Naive thymus-derived CD8-positive, alpha-beta T cell (primary cell): ENCODE results near the gene PRKG1. TPM values are rescaled to one million over a fixed set of nuclear protein-coding genes. Genes with fewer than 3 reads are reported as not detected.
A peak's percentile ranks its signal among the peaks of the same experiment; 100 is the strongest.

Experiments used
- ATAC-seq, 2 donors: fragments of 150-1000 bp; cut with Tn5 transposase in 1 of 2; sonication (Bioruptor Pico), chemical (Tn5 transposase) in 1 of 2; 1 replicate in 1 of 2; 2 replicates in 1 of 2; pipeline ENCODE4 v1.10.0; 2021; ENCODE audit warnings: mild to moderate bottlenecking in 2 of 2, moderate library complexity in 2 of 2
- POLR2A ChIA-PET: fragments of 350-600 bp; sonication (Branson Sonifier 250); formaldehyde crosslinking; loops from one replicate; lab custom pipeline; 2021; ENCODE audit warnings: antibody characterized with exemption; lab: Charles Lee
- DNase-seq, 10 donors: peaks; one replicate each; pipeline versions ENCODE4 v3.0.0 to v3.0.0-alpha.2; 2020 to 2022
- H3K27ac Mint-ChIP-seq, 10 donors: one replicate each; pipeline ENCODE4 v1.8.0; 2020 to 2022; ENCODE audit warnings: mild to moderate bottlenecking in 10 of 10, mixed read lengths in 10 of 10, moderate library complexity in 4 of 10, inconsistent platforms in 1 of 10
- H3K27me3 Mint-ChIP-seq, 5 donors: one replicate each; pipeline ENCODE4 v1.8.0; 2021 to 2022; ENCODE audit warnings: mixed read lengths in 5 of 5
- H3K36me3 Mint-ChIP-seq, 3 donors: one replicate each; pipeline ENCODE4 v1.8.0; 2020 to 2022; ENCODE audit warnings: mixed read lengths in 3 of 3, mild to moderate bottlenecking in 2 of 3, inconsistent platforms in 1 of 3
- H3K4me1 Mint-ChIP-seq, 4 donors: one replicate each; pipeline ENCODE4 v1.8.0; 2021 to 2022; ENCODE audit warnings: mixed read lengths in 4 of 4
- H3K4me3 Mint-ChIP-seq, 10 donors: one replicate each; pipeline ENCODE4 v1.8.0; 2020 to 2022; ENCODE audit warnings: mild to moderate bottlenecking in 10 of 10, mixed read lengths in 10 of 10, moderate library complexity in 6 of 10, inconsistent platforms in 1 of 10
- H3K9me3 Mint-ChIP-seq, 9 donors: one replicate each; pipeline ENCODE4 v1.8.0; 2020 to 2022; ENCODE audit warnings: mixed read lengths in 9 of 9, mild to moderate bottlenecking in 3 of 9, inconsistent platforms in 1 of 9, moderate library complexity in 1 of 9
- polyA plus RNA-seq, 3 donors: library from polyadenylated mRNA; unstranded; fragments of 300-500 nt; fragmentation: Illumina TruSeq; gene quantifications; one replicate each; pipeline ENCODE4 v1.2.3, GENCODE V29; 2021
- total RNA-seq, 8 experiments: library from RNA in 2 of 8; stranded (reverse) in 2 of 8; gene quantifications; one replicate each; pipeline ENCODE4 v1.2.3 and lab custom pipeline; 2021 to 2026

Gene PRKG1
- total and polyA plus RNA-seq, 5 experiments from 2014 or later = not detected

DNA sequence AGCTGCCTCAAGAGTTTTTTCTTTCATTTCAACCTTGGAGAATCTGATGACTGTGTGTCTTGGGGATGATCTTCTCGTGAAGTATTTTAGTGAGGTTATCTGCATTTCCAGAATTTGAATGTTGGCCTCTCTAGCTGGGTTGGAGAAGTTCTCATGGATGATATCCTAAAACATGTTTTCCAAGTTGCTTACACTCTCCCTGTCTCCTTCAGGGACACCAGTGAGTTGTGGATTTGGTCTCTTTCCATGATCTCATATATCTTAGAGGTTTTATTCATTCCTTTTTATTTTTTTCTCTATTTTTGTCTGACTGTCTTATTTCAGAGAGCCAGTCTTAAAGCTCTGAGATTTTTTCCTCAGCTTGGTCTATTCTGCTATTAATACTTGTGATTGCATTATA, 907.4 kb downstream of the PRKG1 start:
- no peak for ATAC-seq
- Mint-ChIP-seq H3K4me3 (no peak overlapping the region), H3K27ac (no peak overlapping the region), H3K27me3 (peaks cover 0 to 15% (median 2%) of the 10 kb centered on the region in 5 donors), H3K9me3 (peaks cover 0 to 20% (median 9%) of the 10 kb centered on the region in 9 donors), H3K4me1 (no peaks in the 10 kb centered on the region), H3K36me3 (peaks cover 0 to 4% (median 0%) of the 10 kb centered on the region in 3 donors)
- DNase-seq = no peak
- POLR2A ChIA-PET = no interaction called here

DNA sequence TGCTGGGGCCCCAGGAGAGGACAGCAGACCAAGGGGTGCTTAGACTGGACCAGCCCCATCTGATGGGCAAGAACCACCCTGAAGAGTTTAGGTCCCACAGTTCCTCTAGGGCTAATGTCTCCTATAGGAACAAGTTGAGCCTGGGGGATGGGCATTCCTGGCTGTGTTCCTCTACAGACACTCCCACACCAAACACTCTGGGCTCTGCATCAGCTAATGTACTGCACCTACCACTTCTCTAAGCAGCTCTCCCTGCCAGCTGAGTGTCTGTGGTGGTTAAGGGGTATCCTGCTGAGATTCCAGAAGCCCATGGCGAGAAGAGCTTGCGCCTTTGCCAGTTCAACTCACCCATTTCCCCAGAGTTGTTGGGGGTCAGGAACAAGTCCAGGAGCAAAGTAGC, 909.2 kb downstream of the PRKG1 start:
- POLR2A ChIA-PET = no interaction called here
- ATAC-seq = no peak
- peaks cover 0 to 4% (median 0%) of the 10 kb centered on the region in 3 donors for H3K36me3 Mint-ChIP-seq
- H3K4me1 Mint-ChIP-seq = no peaks in the 10 kb centered on the region
- no peak overlapping the region for H3K4me3 Mint-ChIP-seq
- H3K9me3 Mint-ChIP-seq = peaks cover 0 to 20% (median 8%) of the 10 kb centered on the region in 9 donors
- H3K27ac Mint-ChIP-seq = no peak overlapping the region
- peaks cover 0 to 15% (median 2%) of the 10 kb centered on the region in 5 donors for H3K27me3 Mint-ChIP-seq
- no peak for DNase-seq

GRCh38 chr10:51985336-51985735, 911.0 kb downstream of the PRKG1 start:
- H3K36me3 Mint-ChIP-seq = peaks cover 0 to 4% (median 0%) of the 10 kb centered on the region in 3 donors
- POLR2A ChIA-PET = no interaction called here
- ATAC-seq = no peak

DNA sequence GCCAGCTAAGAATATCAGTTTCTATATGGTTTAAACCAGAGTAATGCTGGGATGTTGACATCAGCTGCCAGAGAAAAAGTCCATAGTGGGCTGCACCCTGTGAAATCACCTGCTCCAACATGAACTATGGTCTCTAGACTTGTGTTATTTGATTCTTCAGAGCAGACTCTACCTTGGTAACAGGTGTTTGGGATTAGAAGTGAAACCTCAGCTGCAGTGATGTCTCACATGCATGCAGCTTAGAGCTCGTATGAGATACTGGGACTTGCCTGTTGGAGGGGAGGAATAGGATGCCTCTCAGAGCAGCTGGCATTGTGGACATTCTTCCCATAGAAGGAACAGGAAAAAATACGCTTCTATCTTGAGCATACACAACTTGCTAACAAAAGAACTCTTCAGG, 912.2 kb downstream of the PRKG1 start:
- H3K36me3 Mint-ChIP-seq = peaks cover 0 to 3% (median 0%) of the 10 kb centered on the region in 3 donors
- POLR2A ChIA-PET = no interaction called here
- no peak overlapping the region for H3K27ac Mint-ChIP-seq
- no peak for ATAC-seq
- no peak for DNase-seq
- H3K4me3 Mint-ChIP-seq = no peak overlapping the region
- H3K27me3 Mint-ChIP-seq = peaks cover 0 to 15% (median 0%) of the 10 kb centered on the region in 5 donors
- H3K9me3 Mint-ChIP-seq = peaks cover 0 to 7% (median 4%) of the 10 kb centered on the region in 9 donors
- H3K4me1 Mint-ChIP-seq = no peaks in the 10 kb centered on the region

More at GRCh38 chr10:51985336-51985735, 911.0 kb downstream of the PRKG1 start:
- no peaks in the 10 kb centered on the region for H3K4me1 Mint-ChIP-seq
- H3K4me3 Mint-ChIP-seq = no peak overlapping the region
- peaks cover 0 to 18% (median 7%) of the 10 kb centered on the region in 9 donors for H3K9me3 Mint-ChIP-seq
- H3K27ac Mint-ChIP-seq = no peak overlapping the region
- no peak for DNase-seq
- H3K27me3 Mint-ChIP-seq = peaks cover 0 to 15% (median 0%) of the 10 kb centered on the region in 5 donors

- H3K27ac Mint-ChIP-seq = no peak overlapping the region
- H3K27me3 Mint-ChIP-seq = peaks cover 0 to 4% (median 0%) of the 10 kb centered on the region in 5 donors
- DNase-seq (no peak), ATAC-seq (no peak)
- peaks cover 0 to 4% (median 0%) of the 10 kb centered on the region in 9 donors for H3K9me3 Mint-ChIP-seq
- H3K36me3 Mint-ChIP-seq = no peaks in the 10 kb centered on the region
- H3K4me1 Mint-ChIP-seq = no peaks in the 10 kb centered on the region
- POLR2A ChIA-PET = no interaction called here
- no peak overlapping the region for H3K4me3 Mint-ChIP-seq
These were observed 919.2 kb downstream of the PRKG1 start for GRCh38 chr10:51993475-51993874.

GRCh38 chr10:51999096-51999495, 924.8 kb downstream of the PRKG1 start:
- no peaks in the 10 kb centered on the region for H3K36me3 Mint-ChIP-seq
- H3K4me3 Mint-ChIP-seq = no peak overlapping the region
- peaks cover 0 to 13% (median 3%) of the 10 kb centered on the region in 5 donors for H3K27me3 Mint-ChIP-seq
- H3K4me1 Mint-ChIP-seq = no peaks in the 10 kb centered on the region
- POLR2A ChIA-PET = no interaction called here
- ATAC-seq (no peak), DNase-seq (no peak)
- H3K27ac Mint-ChIP-seq = no peak overlapping the region
- no peaks in the 10 kb centered on the region for H3K9me3 Mint-ChIP-seq

DNA sequence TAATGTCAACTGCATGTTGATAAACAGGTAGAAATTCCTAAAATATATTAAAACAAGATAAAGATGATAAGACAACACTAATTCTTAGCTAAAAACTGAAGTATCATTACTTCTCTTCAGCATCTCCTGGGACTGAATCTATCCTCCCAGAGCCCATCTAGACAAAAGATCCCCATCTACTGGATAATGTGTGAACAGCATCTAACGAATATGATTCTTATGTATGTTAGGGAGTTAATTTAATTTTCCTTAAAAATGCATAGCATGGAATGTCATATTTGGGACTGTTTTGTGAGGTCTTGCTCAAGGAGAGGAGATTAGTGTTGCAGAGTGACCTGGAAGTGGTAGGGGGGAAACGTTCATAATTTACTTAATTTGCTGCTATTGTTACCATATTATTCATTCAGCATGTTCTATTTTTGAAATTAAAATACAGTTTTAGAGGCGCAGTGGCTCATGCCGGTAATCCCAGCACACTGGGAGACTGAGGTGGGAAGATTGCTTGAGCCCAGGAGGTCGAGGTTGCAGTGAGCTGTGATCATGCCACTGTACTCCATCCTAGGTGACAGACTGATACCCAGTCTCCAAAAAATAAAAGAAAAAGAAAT, 930.2 kb downstream of the PRKG1 start:
- no peaks in the 10 kb centered on the region for H3K4me1 Mint-ChIP-seq
- POLR2A ChIA-PET = no interaction called here

GRCh38 chr10:52007091-52007490, 932.8 kb downstream of the PRKG1 start:
- ATAC-seq = no peak
- POLR2A ChIA-PET = no interaction called here
- no peak overlapping the region for H3K27ac Mint-ChIP-seq
- peaks cover 0 to 21% (median 0%) of the 10 kb centered on the region in 5 donors for H3K27me3 Mint-ChIP-seq
- H3K36me3 Mint-ChIP-seq = peaks cover 0 to 2% (median 0%) of the 10 kb centered on the region in 3 donors
- no peak for DNase-seq
- H3K4me1 Mint-ChIP-seq = no peaks in the 10 kb centered on the region
- H3K9me3 Mint-ChIP-seq = peaks cover 0 to 33% (median 5%) of the 10 kb centered on the region in 9 donors
- H3K4me3 Mint-ChIP-seq = no peak overlapping the region

More for the DNA sequence above, 930.2 kb downstream of the PRKG1 start:
- peaks cover 0 to 14% (median 0%) of the 10 kb centered on the region in 5 donors for H3K27me3 Mint-ChIP-seq
- peaks cover 0 to 21% (median 3%) of the 10 kb centered on the region in 9 donors for H3K9me3 Mint-ChIP-seq
- H3K36me3 Mint-ChIP-seq = peaks cover 0 to 2% (median 0%) of the 10 kb centered on the region in 3 donors
- no peak overlapping the region for H3K27ac Mint-ChIP-seq
- DNase-seq (peak in 1 of 10 donors; percentile 4), ATAC-seq (no peak)
- H3K4me3 Mint-ChIP-seq = no peak overlapping the region

DNA sequence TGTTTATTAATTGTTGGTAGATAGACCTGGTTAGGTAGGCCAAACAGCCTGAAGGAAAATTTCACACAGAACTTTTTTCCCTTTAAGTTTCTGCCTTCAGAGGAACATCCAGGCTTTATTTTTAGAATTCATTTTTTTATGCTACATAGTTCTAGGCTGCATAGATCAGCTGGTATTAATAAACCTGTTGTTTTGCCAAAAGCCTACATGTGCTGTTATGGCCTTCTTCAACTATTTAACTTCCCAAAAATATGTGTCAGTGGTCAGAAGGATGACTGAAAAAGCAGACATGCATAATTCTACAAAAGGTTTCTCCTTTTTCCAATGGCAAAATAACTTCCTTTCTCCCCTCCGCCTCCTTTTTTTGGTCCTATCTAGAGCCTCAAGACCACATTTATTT, 936.8 kb downstream of the PRKG1 start:
- no peak overlapping the region for H3K4me3 Mint-ChIP-seq

DNA sequence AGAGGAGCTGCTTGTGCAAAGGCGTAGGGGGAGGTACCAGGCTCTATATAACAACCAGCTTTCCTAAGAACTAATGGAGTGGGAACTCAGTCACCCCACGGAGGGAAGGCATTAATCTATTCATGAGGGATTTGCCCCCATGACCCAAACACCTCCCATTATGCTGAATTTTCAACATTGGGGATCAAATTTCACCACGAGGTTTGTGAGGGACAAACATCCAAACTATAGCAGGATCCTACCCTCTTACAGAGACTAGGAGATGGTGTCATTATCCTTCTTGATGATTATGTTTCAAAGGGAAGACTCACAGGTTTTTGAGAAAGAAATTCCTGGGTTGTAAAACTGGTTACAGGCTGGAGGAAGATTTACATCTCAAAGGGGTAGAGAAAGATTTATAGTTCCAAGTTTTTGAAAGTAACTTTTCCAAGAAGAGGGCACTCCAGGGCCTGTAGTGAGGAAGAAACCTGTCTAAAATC, 944.8 kb downstream of the PRKG1 start:
- peaks cover 0 to 6% (median 0%) of the 10 kb centered on the region in 9 donors for H3K9me3 Mint-ChIP-seq
- no peak overlapping the region for H3K27ac Mint-ChIP-seq
- peaks cover 0 to 4% (median 0%) of the 10 kb centered on the region in 5 donors for H3K27me3 Mint-ChIP-seq
- H3K36me3 Mint-ChIP-seq = no peaks in the 10 kb centered on the region
- POLR2A ChIA-PET = no interaction called here
- ATAC-seq = no peak
- no peak overlapping the region for H3K4me3 Mint-ChIP-seq
- DNase-seq = no peak
- H3K4me1 Mint-ChIP-seq = no peaks in the 10 kb centered on the region

More for the DNA sequence above, 936.8 kb downstream of the PRKG1 start:
- POLR2A ChIA-PET = no interaction called here
- H3K4me1 Mint-ChIP-seq = no peaks in the 10 kb centered on the region
- peaks cover 0 to 12% (median 0%) of the 10 kb centered on the region in 5 donors for H3K27me3 Mint-ChIP-seq
- no peak overlapping the region for H3K27ac Mint-ChIP-seq
- peaks cover 0 to 35% (median 8%) of the 10 kb centered on the region in 9 donors for H3K9me3 Mint-ChIP-seq
- peaks cover 0 to 2% (median 0%) of the 10 kb centered on the region in 3 donors for H3K36me3 Mint-ChIP-seq
- no peak for DNase-seq
- ATAC-seq = no peak

DNA sequence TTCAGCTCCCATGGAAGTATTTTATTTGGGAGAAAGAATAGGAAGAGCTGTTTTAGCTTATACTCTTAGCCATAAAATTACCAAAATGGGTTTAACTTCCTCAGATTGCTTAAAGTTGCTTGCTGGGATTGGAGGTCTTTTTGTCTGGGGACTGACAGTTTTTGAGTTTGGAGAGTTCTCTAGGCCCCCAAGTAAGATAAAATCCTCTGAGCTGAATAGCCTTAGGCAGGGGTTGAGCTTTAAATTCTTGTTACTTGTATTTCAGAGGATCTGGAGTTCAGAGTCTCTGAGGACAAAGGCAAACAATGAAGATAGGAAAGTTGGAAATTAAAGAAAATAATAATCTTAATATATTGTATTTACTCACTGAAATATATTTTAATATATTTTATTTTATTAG, 945.4 kb downstream of the PRKG1 start:
- H3K36me3 Mint-ChIP-seq = no peaks in the 10 kb centered on the region
- no peak overlapping the region for H3K4me3 Mint-ChIP-seq
- no peak for DNase-seq
- H3K27me3 Mint-ChIP-seq = peaks cover 0 to 4% (median 0%) of the 10 kb centered on the region in 5 donors
- peaks cover 0 to 5% (median 0%) of the 10 kb centered on the region in 9 donors for H3K9me3 Mint-ChIP-seq
- no peak overlapping the region for H3K27ac Mint-ChIP-seq
- POLR2A ChIA-PET = no interaction called here
- no peaks in the 10 kb centered on the region for H3K4me1 Mint-ChIP-seq
- ATAC-seq = no peak

DNA sequence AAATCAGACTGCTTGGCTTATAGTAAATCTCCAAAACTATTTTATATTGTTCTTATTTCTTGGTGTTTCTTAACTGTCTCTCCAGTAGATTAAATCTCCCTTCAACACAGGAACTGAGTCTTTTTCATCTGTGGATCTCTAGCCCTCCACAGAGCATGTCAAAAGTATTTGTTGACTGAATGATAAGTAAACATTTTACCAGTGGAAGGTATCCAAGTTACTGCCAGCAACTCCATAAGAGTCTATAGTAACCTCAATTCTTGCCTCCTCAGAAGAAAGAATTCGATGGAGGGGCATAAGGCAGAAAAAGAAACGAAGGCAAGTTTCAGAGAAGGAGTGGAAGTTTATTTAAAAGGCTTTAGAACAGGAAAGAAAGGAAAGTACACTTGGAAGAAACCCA, 945.9 kb downstream of the PRKG1 start:
- DNase-seq (no peak), ATAC-seq (no peak)
- H3K36me3 Mint-ChIP-seq = no peaks in the 10 kb centered on the region
- no peak overlapping the region for H3K4me3 Mint-ChIP-seq
- peaks cover 0 to 4% (median 0%) of the 10 kb centered on the region in 5 donors for H3K27me3 Mint-ChIP-seq
- H3K4me1 Mint-ChIP-seq = no peaks in the 10 kb centered on the region
- POLR2A ChIA-PET = no interaction called here
- no peak overlapping the region for H3K27ac Mint-ChIP-seq
- H3K9me3 Mint-ChIP-seq = peaks cover 0 to 5% (median 0%) of the 10 kb centered on the region in 9 donors

- DNase-seq (no peak), ATAC-seq (no peak)
- no peaks in the 10 kb centered on the region for H3K4me1 Mint-ChIP-seq
- peaks cover 0 to 5% (median 0%) of the 10 kb centered on the region in 9 donors for H3K9me3 Mint-ChIP-seq
- no peaks in the 10 kb centered on the region for H3K36me3 Mint-ChIP-seq
- H3K27ac Mint-ChIP-seq = no peak overlapping the region
- no peak overlapping the region for H3K4me3 Mint-ChIP-seq
- H3K27me3 Mint-ChIP-seq = peaks cover 0 to 4% (median 0%) of the 10 kb centered on the region in 5 donors
- POLR2A ChIA-PET = no interaction called here
These were observed 946.4 kb downstream of the PRKG1 start for GRCh38 chr10:52020702-52021101.
